Esophagus (tissue), 2 donors: ENCODE results near the gene PTPA. TPM values are rescaled to one million over a fixed set of nuclear protein-coding genes. Genes with fewer than 3 reads are reported as not detected.

Experiments
- H3K27ac ChIP-seq, 2 donors: one replicate each; pipeline ENCODE4 v1.5.1; 2013; ENCODE audit warnings: low read depth in 2 of 2, mild to moderate bottlenecking in 2 of 2, inconsistent platforms in 1 of 2, low read length in 1 of 2, moderate library complexity in 1 of 2
- H3K27me3 ChIP-seq, 2 donors: one replicate each; pipeline ENCODE4 v1.6.1; 2013; ENCODE audit warnings: low read length in 2 of 2, control low read depth in 1 of 2, mild to moderate bottlenecking in 1 of 2; ENCODE audit not compliant: insufficient read depth in 2 of 2, control insufficient read depth in 1 of 2
- H3K36me3 ChIP-seq, 2 donors: one replicate each; pipeline ENCODE4 v1.6.1; 2013; ENCODE audit warnings: low read length in 1 of 2; ENCODE audit not compliant: control insufficient read depth in 2 of 2, insufficient read depth in 2 of 2
- H3K4me1 ChIP-seq, 2 donors: one replicate each; pipeline ENCODE4 v1.6.1; 2013; ENCODE audit warnings: low read length in 1 of 2; ENCODE audit not compliant: control insufficient read depth in 2 of 2, insufficient read depth in 2 of 2
- H3K4me3 ChIP-seq, 2 donors: one replicate each; pipeline ENCODE4 v1.5.1; 2013; ENCODE audit warnings: low read length in 2 of 2, mild to moderate bottlenecking in 2 of 2, low read depth in 1 of 2, moderate library complexity in 1 of 2
- H3K9me3 ChIP-seq, 2 donors: one replicate each; pipeline ENCODE4 v1.6.1; 2013; ENCODE audit warnings: mild to moderate bottlenecking in 2 of 2, low read depth in 1 of 2, low read length in 1 of 2, moderate library complexity in 1 of 2; ENCODE audit not compliant: control insufficient read depth in 2 of 2, insufficient read depth in 1 of 2
- WGBS, 2 donors: extraction: QIAGEN DNeasy Blood & Tissue Kit; methylation state at CpG; one replicate each; pipeline ENCODE4 v1.1.7; 2013; 5-methylcytosine and 5-hydroxymethylcytosine counted together
- polyA plus RNA-seq, 2 donors: library from polyadenylated mRNA; stranded (reverse); fragments of 200-250 nt; gene quantifications; one replicate each; pipeline ENCODE4 v1.2.3, GENCODE V29; 2013
- donor health status: healthy with polysubstance abuse.
- donor health status: Bipolar disorder and iron deficiency.

The PTPA gene
- polyA plus RNA-seq, 2 donors: 80.0 to 126 TPM

DNA sequence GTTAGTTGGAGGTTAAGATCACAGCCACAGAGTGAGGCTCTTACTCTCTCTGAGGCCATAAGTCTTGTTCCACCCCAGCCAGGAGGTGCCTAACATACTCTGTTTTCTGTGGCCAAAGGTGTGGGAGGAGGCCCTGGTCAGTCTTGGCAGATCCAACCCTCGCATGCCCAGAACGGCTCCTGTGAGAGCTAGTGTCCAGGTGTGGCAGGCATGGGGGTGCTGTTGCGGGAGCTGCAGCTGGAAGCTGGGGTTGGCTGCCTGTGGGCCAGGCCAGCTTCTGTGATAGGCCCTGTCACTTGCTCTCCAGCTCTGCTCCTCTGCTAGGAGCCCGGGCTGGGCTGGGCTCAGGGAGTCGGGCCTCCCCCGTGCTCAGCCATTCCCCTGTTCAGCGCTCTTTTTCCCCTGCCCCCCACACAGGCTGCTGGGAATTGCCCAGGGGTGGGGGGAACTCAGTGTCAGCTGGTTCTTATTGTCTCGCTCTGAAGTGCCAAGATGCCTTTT, 35.3 kb downstream of the PTPA start:
- Histone ChIP-seq H3K36me3 (peaks cover 3 to 47% of the 10 kb centered on the region in 2 donors), H3K9me3 (no peaks in the 10 kb centered on the region), H3K27me3 (no peaks in the 10 kb centered on the region), H3K27ac (peak overlapping the region; percentile 75 to 80), H3K4me1 (peaks cover 8 to 24% of the 10 kb centered on the region in 2 donors), H3K4me3 (no peak overlapping the region)
- 50 to 86% methylated on average over 7 to 8 of the region's 8 CpGs for WGBS, 2 donors

DNA sequence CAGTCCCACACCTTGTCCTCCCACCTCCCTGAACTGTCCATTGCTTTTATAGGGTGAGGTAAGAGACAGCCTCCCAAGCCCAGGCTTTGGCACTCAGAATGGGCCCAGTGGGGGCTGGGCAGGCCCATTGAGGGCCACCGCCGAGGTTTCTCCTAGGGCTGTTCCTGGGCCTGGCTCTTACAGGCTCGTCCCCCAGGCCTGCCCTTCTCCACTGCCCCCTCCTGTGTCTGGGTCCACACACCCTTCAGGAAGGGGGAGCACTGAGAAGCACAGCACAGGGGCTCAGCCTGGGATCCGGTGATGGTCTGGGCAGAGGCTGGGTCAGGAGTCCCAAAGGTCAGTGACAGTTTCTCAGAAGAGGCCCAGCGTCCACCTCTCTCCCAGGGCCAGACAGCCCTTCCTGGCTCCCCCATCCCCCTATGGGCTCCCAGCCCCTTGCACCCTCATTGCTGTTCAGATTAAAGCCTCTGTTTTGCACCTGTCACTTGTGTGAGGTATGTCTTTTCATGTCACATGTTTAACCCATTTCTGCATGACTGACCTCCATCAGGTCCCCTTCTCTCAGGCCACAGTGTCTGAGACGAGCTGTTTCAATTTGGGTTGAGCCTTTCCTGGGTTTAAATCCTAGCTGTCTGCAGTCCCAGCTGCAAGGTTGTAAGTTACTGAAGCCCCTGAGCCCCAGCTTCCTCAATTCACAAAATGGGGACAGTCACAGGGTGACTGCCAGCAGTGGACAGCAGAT, 37.4 kb downstream of the PTPA start:
- peaks cover 3 to 40% of the 10 kb centered on the region in 2 donors for H3K36me3 ChIP-seq

DNA sequence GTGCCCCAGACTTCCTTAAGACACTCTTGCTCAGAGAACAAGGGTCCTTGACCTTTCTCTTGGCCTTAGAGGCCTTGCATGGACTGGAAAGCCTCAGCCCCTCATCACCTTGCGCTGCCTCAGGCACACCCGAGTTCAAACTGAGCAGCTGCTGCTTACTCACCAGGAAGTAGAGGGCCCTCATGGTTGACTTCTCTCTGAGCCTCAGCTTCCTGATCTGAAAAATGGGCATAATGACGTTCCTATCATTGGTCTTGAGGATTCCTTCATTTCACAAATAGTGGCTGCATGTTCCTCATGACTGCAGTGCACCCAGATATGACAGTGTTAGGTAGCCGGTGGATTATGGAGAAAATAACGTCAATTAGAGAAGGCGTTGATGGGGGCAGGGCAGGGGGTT, 38.2 kb downstream of the PTPA start:
- H3K27ac ChIP-seq: peak overlapping the region in 1 of 2 donors; percentile 29
- H3K36me3 ChIP-seq: peaks cover 3 to 34% of the 10 kb centered on the region in 2 donors
- no peaks in the 10 kb centered on the region for H3K27me3 ChIP-seq
- H3K9me3 ChIP-seq: no peaks in the 10 kb centered on the region
- peaks cover 0 to 9% of the 10 kb centered on the region in 2 donors for H3K4me1 ChIP-seq
- WGBS, 2 donors: 75 to 78% methylated on average over 6 of the region's 6 CpGs
- H3K4me3 ChIP-seq: no peak overlapping the region

More for the DNA sequence above, 37.4 kb downstream of the PTPA start:
- 81 to 88% methylated on average over 6 of the region's 6 CpGs for WGBS, 2 donors
- Histone ChIP-seq H3K27ac (peak overlapping the region in 1 of 2 donors; percentile 29), H3K9me3 (no peaks in the 10 kb centered on the region), H3K27me3 (no peaks in the 10 kb centered on the region), H3K4me3 (no peak overlapping the region), H3K4me1 (peaks cover 0 to 11% of the 10 kb centered on the region in 2 donors)

DNA sequence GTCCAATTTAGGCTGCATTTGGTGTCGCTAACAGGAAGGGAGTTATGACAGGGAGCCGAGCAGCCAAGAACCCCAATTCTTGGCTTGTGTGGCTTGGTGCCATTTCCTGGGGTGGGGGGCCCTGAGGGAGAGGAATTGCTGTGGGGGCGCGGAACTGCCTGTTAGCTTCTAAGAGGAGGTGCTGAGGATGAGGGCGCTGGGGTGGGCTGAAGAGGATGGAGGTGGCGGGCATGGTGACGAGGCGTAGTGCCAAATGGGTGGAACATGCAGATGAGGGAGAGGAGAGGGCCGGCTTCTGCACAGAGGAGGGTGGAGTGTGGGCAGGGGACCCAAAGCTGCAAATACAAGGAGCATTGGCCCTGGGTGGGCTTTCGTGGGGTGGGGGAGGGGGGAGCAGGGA, 38.9 kb downstream of the PTPA start:
- Histone ChIP-seq H3K36me3 (peaks cover 5 to 41% of the 10 kb centered on the region in 2 donors), H3K27me3 (no peaks in the 10 kb centered on the region), H3K4me3 (no peak overlapping the region), H3K27ac (peak overlapping the region in 1 of 2 donors; percentile 11), H3K4me1 (peaks cover 0 to 9% of the 10 kb centered on the region in 2 donors), H3K9me3 (no peaks in the 10 kb centered on the region)
- 80% methylated on average over 10 of the region's 10 CpGs for WGBS, 2 donors

DNA sequence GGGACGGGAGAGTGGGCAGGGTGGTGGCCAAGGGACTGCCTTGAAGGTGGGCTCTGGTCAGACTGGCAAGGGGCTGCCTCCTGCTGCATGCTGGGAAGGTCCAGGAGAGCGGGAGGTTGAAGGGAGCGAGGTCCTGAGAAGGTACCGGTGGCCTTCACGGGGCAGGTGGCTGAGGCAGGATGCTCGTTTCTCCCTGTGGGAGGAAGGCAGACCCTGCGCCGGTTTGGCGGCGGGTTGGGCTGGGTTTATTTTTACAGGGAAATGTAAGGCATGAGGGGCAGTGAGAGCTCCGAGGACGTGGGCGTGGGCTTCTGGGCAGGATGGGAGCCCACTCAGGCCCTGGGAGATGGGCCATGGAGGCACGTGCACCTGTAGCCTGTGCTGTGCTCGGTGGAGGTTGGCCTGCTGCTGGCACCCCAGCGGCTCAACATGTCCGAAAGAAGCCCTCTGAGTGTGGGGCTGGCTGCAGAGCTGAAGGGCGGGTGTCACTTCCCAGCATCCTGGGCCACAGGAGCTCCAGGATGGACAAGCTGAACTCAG, 39.5 kb downstream of the PTPA start:
- WGBS, 2 donors: 88 to 89% methylated on average over 18 of the region's 18 CpGs
- Histone ChIP-seq H3K4me3 (no peak overlapping the region), H3K4me1 (peaks cover 0 to 9% of the 10 kb centered on the region in 2 donors), H3K9me3 (no peaks in the 10 kb centered on the region), H3K36me3 (peaks cover 7 to 40% of the 10 kb centered on the region in 2 donors), H3K27ac (no peak overlapping the region), H3K27me3 (no peaks in the 10 kb centered on the region)

DNA sequence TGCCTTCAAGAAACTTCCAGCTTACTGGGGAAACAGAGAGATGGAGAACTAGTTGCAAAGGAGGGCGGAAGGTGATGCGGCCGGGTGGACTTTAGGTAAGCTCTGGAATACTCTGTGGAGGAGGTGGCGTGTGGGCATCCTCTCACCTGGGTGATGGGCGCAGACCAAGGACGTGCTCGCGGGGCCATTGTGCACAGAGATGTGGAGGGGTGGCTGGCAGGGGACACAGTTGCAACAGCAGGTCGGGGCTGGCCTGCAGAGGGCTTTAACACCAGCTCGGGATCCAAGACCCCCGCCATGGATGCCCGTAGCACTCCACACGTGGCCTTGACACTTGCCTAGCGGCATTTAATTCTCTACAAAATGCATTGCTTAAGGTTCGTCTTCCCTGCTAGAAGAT, 40.3 kb downstream of the PTPA start:
- Histone ChIP-seq H3K9me3 (no peaks in the 10 kb centered on the region), H3K4me1 (peaks cover 0 to 7% of the 10 kb centered on the region in 2 donors), H3K27me3 (no peaks in the 10 kb centered on the region), H3K36me3 (peaks cover 7 to 39% of the 10 kb centered on the region in 2 donors), H3K4me3 (no peak overlapping the region), H3K27ac (no peak overlapping the region)
- 89 to 95% methylated on average over 15 of the region's 15 CpGs for WGBS, 2 donors

DNA sequence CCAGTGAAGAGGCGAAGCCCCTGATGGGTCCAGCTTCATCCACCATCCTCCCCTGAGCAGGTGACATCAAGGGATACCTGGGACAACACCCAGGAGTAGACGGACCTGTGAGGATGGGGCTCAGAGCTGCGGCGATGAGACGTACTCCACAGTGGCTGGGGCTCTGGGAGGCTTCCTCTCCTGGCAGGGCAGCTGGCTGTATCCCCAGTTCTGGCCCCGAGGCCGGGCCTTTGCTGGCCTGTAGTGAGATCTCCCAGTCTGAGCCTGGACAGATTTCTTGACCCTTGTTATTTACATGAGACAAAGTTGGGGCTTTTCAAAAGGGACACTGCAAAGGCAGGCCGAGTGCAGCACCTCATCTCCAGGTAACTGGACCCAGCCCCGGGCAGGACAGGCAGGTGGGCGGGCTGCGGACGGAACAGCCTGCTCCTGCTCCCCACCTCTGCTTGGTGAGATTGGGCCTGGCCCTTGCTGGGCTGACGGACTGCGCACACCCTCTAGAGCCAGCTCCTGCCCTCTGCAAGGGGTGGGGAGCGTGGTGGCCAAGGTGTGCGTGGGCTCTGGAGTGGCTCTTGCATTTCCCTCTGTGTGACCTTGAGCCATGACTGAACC, 43.8 kb downstream of the PTPA start:
- H3K9me3 ChIP-seq: no peaks in the 10 kb centered on the region
- H3K27ac ChIP-seq: no peak overlapping the region
- 87 to 91% methylated on average over 16 of the region's 16 CpGs for WGBS, 2 donors
- H3K4me1 ChIP-seq: no peaks in the 10 kb centered on the region
- H3K4me3 ChIP-seq: no peak overlapping the region
- no peaks in the 10 kb centered on the region for H3K27me3 ChIP-seq
- H3K36me3 ChIP-seq: peaks cover 4 to 20% of the 10 kb centered on the region in 2 donors

DNA sequence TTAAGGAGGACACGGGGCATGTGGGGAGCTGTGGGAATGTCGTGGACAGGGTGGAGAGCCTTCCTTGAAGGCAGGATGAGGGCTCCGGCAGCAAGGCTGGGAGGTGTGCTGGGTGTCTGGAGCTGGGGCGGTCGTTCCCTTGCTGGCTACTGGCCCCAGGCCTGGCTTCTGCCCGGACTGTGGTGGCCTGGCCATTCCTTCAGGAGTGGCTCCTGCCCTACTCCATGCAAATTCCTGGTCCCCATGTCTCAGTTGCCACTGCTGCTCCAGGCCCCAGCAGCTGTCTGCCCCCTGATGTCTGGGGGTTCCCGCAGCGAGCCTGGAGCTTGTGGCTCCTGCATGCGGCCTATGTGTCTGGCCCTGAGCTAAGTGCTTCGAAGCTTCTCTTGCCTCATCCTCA, 44.9 kb downstream of the PTPA start:
- H3K36me3 ChIP-seq: peaks cover 4 to 16% of the 10 kb centered on the region in 2 donors
- H3K9me3 ChIP-seq: no peaks in the 10 kb centered on the region
- no peaks in the 10 kb centered on the region for H3K27me3 ChIP-seq
- no peak overlapping the region for H3K4me3 ChIP-seq
- H3K4me1 ChIP-seq: no peaks in the 10 kb centered on the region
- no peak overlapping the region for H3K27ac ChIP-seq
- 89 to 91% methylated on average over 10 of the region's 10 CpGs for WGBS, 2 donors

DNA sequence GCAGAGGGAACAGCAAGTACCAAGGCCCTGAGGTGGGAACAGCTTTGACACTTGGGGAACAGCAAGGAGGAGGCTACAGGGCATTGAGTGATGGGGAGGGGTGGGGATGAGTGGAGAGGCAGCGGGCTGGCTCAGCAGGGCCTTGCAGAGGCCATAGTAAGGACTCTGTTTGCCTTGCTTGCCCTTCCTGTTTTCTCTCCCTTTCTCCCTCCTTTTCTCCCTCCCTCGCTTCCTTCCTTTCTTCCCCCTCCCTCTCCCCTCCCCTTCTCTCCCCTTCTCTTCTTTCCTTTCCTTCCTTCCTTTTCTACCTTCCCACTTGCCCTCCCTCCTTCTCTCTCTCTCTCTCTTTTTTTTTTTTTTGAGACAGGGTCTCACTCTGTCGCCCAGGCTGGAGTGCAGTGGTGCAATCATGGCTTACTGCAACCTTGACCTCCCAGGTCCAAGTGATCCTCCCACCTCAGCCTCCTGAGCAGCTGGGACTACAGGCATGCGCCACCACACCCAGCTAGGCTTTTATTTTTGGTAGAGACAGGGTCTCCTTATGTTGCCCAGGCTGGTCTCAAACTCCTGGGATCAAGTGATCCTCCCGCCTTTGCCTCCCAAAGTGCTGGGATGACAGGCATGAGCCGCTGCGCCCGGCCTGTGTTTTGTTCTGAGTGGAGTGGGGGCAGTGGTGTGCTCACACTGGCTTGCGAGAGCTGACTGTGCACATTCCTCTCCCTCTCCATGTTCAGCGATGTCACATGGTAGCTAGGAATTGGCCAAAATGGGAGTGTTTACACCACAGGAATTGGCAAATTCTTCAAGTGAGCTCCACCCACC, 49.7 kb downstream of the PTPA start:
- Histone ChIP-seq H3K36me3 (no peaks in the 10 kb centered on the region), H3K27me3 (no peaks in the 10 kb centered on the region), H3K4me3 (no peak overlapping the region), H3K4me1 (peaks cover 6 to 15% of the 10 kb centered on the region in 2 donors), H3K27ac (no peak overlapping the region), H3K9me3 (peaks cover 0 to 2% of the 10 kb centered on the region in 2 donors)
- 89 to 90% methylated on average over 9 to 10 of the region's 10 CpGs for whole genome bisulfite sequencing, 2 donors
